HuH-7 (cell line): Measurements from ENCODE around the gene DYDC2.
"Not testable (repeated sequence)": the region's sequence is repeated elsewhere in the genome, so short reads cannot be mapped to it uniquely, and the experiment has no call there.

Experiments
- DNase-seq: peaks from one replicate; pipeline ENCODE4 v3.0.0; 2011; ENCODE audit warnings: low spot score

Gene DYDC2, protein sequence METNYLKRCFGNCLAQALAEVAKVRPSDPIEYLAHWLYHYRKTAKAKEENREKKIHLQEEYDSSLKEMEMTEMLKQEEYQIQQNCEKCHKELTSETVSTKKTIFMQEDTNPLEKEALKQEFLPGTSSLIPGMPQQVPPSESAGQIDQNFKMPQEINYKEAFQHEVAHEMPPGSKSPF

DNA sequence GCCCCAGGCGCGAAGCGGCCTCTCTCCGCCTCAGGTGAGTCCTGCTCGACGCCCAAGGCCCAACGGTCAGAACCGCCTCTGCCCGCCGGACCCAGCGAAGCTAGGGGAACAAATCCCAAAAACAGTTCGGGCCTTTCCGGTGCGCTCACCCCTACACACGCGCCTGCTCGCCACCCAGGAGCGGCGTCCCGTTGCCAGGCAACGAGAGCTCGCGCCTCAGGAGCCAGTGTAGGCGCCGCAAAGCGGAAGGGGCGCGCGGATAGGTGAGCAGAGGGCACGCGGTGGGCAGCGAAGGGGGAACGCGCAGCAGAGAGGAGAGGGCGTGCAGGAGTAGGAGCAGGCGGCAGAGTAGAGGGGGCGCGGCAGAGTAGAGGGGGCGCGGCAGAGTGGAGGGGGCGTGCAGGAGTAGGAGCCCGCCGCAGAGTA, at the start of gene DYDC2, which contains the start of gene DYDC1:
DYDC2 (plus strand) TSS at position 219 of the 426 bp plus-strand sequence. CDS start 5,663 bp downstream, outside the sequence.
DYDC1 (minus strand) TSS at position 193 of the 426 bp plus-strand sequence. CDS start 4,154 bp downstream, outside the sequence.
- no peak for DNase-seq

DNA sequence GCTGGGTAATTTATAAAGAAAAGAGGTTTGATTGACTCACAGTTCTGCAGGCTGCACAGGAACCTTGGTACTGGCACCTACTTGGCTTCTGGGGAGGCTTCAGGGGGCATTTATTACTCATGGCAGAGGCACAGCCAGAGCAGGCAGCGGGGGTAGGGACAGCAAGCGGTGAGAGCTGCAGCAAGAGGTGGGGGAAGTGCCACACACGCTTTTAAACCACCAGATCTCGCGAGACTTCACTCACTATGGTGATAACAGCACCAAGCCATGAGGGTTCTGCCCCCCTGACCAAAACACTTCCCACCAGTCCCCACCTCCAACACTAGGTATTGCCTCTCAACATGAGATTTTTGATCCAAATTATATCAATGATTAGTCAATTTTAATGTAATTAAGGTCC, 43.1 kb upstream of the DYDC2 start:
- DNase-seq, result no peak

DNA sequence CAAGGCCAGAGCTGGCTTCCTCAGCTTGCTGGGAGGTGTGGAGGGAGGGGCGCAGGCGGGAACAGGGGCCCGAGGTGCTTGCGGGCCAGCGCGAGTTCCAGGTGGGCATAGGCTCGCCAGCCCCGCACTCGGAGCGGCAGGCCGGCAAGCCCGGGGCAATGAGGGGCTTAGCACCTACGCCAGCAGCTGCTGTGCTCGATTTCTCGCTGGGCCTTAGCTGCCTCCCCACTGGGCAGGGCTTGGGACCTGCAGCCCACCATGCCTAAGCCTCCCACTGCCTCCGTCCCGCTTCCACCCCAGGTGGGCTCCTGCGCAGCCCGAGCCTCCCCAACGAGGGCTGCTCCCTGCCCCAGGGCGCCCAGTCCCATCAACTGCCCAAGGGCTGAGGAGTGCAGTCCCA, 41.2 kb upstream of the DYDC2 start:
- DNase-seq, result no peak

GRCh38 chr10:80318742-80319141, 37.8 kb upstream of the DYDC2 start:
- DNase-seq, result no peak

DNA sequence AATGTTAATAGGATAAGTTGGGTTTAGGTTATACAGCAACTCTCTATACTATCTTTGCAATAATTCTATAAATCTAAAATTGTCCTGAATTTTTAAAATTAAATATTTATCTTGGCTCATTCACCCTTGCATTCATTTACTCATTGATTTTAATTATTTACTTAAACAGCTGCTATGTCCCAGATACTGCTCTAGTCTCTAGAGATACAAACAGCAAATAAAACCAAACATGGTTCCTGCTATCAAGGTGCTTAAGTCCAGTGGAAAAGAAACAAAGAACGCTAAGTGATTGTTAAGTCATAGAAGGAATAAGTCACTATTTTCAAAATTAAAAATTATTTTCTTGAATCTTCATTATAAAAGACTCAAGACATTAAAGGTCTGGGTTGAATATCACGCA, 37.3 kb upstream of the DYDC2 start:
- no peak for DNase-seq

GRCh38 chr10:80319725-80320290, 36.8 kb upstream of the DYDC2 start:
- DNase-seq, result peak; percentile 30

DNA sequence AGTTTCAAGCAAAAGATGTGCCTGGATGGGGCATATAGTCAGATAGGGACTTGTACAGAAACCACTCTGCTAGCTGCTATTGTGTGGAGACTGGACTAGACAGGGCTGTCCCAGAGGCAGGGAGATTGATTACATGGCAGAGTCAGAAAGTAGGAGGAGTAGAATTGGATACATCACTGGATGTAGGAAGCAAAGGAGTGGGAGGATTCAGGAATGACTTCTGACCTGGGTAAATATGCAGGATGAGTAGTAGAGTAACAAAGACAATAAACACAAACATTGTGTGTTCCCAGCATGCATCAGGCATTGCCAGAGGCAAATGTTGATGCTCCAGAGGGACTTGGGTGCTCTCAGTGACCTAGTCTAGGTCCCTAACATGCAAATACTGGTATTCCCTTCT, 36.2 kb upstream of the DYDC2 start:
- peak; percentile 56 for DNase-seq

- DNase-seq, result no peak
These were observed 35.4 kb upstream of the DYDC2 start for GRCh38 chr10:80321183-80321582.

DNA sequence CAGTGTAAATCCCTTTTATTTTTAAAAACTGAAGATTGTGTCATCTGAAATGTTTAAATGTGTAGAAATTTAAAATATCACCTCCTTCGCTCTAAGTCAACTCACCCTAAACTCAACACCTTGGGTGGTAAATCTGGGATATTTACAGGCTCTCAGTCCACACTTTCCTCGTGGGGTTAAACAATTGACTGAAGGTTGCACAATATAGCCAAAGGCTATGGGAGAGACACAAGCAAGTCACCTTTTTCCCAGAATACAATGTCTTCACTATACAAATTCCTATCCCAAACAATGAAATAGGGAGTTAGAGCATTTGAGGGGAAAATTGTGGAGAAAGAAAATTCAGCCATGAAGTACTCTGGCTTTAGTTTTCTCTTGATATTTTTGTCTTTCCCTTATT, 34.4 kb upstream of the DYDC2 start:
- DNase-seq, result no peak

GRCh38 chr10:80322711-80323110, 33.9 kb upstream of the DYDC2 start:
- no peak for DNase-seq

- no peak for DNase-seq
These were observed 33.3 kb upstream of the DYDC2 start for GRCh38 chr10:80323311-80323710.

GRCh38 chr10:80324086-80324485, 32.5 kb upstream of the DYDC2 start:
- no peak for DNase-seq

DNA sequence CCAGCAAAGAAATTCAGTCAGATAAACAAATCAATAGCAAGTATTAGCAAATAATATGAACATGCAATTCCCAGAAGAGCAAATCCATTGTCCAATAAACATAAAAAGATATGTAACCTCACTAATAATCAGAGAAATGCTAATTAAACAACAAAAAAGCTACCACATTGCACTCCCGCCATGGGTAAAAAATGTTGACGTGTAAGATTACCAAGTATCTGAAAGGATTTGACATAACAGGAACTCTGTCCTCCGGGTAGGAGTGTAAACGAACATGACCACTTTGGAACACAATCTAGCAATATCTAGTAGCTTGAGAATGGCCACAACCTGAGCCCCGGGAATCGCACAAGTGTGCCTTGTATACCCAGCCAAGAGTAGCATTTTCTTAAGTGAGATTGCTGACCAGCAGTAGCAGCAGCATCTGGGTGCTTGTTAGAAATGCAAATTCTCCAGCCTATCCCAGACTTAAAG, 31.7 kb upstream of the DYDC2 start:
- DNase-seq, result no peak

GRCh38 chr10:80333983-80334382, 22.6 kb upstream of the DYDC2 start:
- DNase-seq, result no peak

- DNase-seq, result no peak
These were observed 12.3 kb upstream of the DYDC2 start for GRCh38 chr10:80344276-80344675.

- DNase-seq, result no peak
These were observed 11.7 kb upstream of the DYDC2 start for GRCh38 chr10:80344912-80345311.

- DNase-seq, result no peak
These were observed 6.3 kb upstream of the DYDC2 start for GRCh38 chr10:80350251-80350650.

DNA sequence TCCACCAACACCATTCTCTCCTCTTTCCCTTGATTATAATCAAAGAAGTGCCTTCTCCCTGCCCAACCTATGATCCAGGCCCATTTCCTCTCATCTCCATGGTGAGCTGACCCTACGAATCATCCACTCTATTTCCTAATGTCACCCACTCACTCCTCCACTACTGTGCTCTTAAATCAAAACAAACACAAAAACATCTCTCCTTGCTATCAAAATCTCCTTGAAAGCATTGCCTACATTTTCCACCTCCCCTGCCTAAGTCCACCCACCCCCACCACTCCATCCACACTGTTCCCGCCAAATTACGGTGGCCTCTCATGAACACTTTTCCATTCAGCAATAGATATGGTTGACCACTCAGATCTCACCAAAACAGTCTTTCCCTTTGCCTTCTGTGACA, 5.4 kb upstream of the DYDC2 start:
- DNase-seq, result no peak

- DNase-seq, result no peak
These were observed 639 bp downstream of the DYDC2 start for GRCh38 chr10:80356989-80357850.

GRCh38 chr10:80357851-80358125, 1.2 kb downstream of the DYDC2 start:
- no peak for DNase-seq

DNA sequence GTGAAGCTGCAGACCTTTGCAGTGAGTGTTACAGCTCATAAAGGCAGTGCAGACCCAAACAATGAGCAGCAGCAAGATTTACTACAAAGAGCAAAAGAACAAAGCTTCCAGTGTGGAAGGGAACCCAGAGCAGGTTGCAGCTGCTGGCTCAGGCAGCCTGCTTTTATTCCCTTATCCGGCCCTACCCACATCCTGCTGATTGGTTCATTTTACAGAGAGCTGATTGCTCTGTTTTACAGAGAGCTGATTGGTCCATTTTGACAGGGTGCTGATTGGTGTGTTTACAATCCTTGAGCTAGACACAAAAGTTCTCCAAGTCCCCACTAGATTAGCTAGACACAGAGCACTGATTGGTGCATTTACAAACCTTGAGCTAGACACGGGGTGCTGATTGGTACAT, 2.3 kb downstream of the DYDC2 start:
- not testable (repeated sequence) for DNase-seq

DNA sequence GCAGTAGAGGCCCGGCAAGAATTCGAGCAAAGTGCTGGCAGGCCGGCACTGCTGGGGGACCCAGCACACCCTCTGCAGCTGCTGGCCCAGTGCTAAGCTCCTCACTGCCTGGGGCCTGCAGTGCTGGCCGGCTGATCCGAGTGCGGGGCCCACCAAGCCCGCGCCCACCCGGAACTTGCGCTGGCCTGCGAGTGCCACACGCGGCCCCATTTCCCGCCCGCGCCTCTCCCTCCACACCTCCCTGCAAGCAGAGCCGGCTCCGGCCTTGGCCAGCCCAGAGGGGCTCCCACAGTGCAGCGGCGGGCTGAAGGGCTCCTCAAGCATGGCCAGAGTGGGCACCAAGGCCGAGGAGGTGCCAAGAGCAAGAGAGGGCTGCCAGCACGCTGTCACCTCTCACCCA, 3.1 kb downstream of the DYDC2 start:
- no peak for DNase-seq

DNA sequence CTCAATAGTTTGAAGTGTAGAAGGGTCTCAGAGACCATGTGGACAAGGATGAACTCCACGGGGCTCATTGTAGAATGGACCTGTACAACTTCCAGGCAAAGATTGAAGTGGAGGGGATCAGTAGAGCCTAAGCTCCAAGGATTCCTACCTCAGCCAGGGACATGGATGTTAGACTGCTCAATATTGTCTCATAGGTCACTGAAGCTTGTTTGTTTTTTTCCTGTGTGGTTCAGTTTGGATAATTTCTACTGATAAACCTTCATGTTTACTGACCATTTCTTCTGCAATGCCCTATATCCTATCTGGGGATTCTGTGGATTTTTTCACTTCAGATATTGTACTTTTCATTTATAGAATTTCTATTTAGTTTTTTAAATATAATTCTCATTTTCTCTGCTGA, 8.9 kb downstream of the DYDC2 start:
- no peak for DNase-seq
